HepG2 (cell line): ENCODE data around the gene ATP13A4. TPM values are rescaled to one million over a fixed set of nuclear protein-coding genes. Genes with fewer than 3 reads are reported as not detected.

Experiments
- ATAC-seq: fragments of 200-7000 bp; cut with Tn5 transposase; 3 replicates; pipeline ENCODE4 v1.9.1; 2020; ENCODE audit warnings: mild to moderate bottlenecking, moderate library complexity
- BruUV-seq: library from RNA; stranded (reverse); fragments of 400-500 nt; replicated peaks from 2 replicates; lab custom pipeline; 2021; lab: Mats Ljungman, UMichigan
- CTCF ChIA-PET: fragments of 300-600 bp; formaldehyde crosslinking; extraction: SDS; loops from one replicate; lab custom pipeline; 2021; ENCODE audit warnings: low total read pairs, inconsistent platforms, low intra/inter-chr PET ratio; lab: Yijun Ruan, JAX
- POLR2A ChIA-PET: fragments of 350-600 bp; sonication (Branson Sonifier 250); formaldehyde crosslinking; loops from one replicate; lab custom pipeline; 2020; ENCODE audit warnings: antibody characterized with exemption, inconsistent platforms; lab: Yijun Ruan, JAX
- DNase-seq: peaks from one replicate; pipeline ENCODE4 v3.0.0-alpha.2; 2015; ENCODE audit warnings: low spot score
- FAIRE-seq: peaks from 3 replicates; lab custom pipeline; 2011; peaks lifted over from hg19 to GRCh38; lab: Jason Lieb, UNC
- H2AFZ ChIP-seq: one replicate; pipeline ENCODE4 v1.6.1; 2011; ENCODE audit warnings: low read length, inconsistent platforms
- H3K27ac ChIP-seq: fragments of 300-600 bp; 3 replicates; pipeline ENCODE4 v1.8.0; 2011; ENCODE audit warnings: mixed run types, mild to moderate bottlenecking, mixed read lengths, low read length, inconsistent platforms; ENCODE audit not compliant: insufficient read depth; ENCODE audit errors: extremely low read length
- H3K27me3 ChIP-seq, 2 experiments: fragments of 200-600 bp in 1 of 2; 2 replicates in 1 of 2; 3 replicates in 1 of 2; pipeline versions ENCODE4 v1.6.0 to v1.8.0; 2011; ENCODE audit warnings: low read length in 2 of 2, mild to moderate bottlenecking in 2 of 2, moderate library complexity in 2 of 2, inconsistent platforms in 1 of 2; ENCODE audit not compliant: insufficient read depth in 2 of 2, control insufficient read depth in 1 of 2
- H3K36me3 ChIP-seq, 2 experiments: fragments of 200-600 bp in 1 of 2; replicated peaks in 1 of 2; 2 replicates in 1 of 2; 3 replicates in 1 of 2; pipeline versions ENCODE4 v1.5.1 to v1.8.0; 2011; ENCODE audit warnings: low read length in 2 of 2, inconsistent platforms in 1 of 2; ENCODE audit not compliant: insufficient read depth in 2 of 2, control insufficient read depth in 1 of 2
- H3K4me1 ChIP-seq: 2 replicates; pipeline ENCODE4 v1.5.1; 2012; ENCODE audit warnings: low read length, inconsistent platforms; ENCODE audit not compliant: insufficient read depth
- H3K4me2 ChIP-seq: 2 replicates; pipeline ENCODE4 v1.6.0; 2011; ENCODE audit warnings: low read depth, low read length, inconsistent platforms
- H3K4me3 ChIP-seq, 3 experiments: fragments of 200-600 bp in 1 of 3; sonication (generic), shearing (Covaris generic) in 1 of 3; replicated peaks in 1 of 3; 2 replicates each; pipeline ENCODE4 v1.5.1; 2011 to 2016; ENCODE audit warnings: low read length in 3 of 3, inconsistent platforms in 2 of 3, low read depth in 2 of 3, mild to moderate bottlenecking in 2 of 3, control low read depth in 1 of 3, mixed read lengths in 1 of 3; ENCODE audit not compliant: insufficient read depth in 1 of 3
- H3K79me2 ChIP-seq: one replicate; pipeline ENCODE4 v1.6.1; 2011; ENCODE audit warnings: low read length, inconsistent platforms; ENCODE audit not compliant: insufficient read depth
- H3K9ac ChIP-seq: 2 replicates; pipeline ENCODE4 v1.6.0; 2011; ENCODE audit warnings: mild to moderate bottlenecking, low read depth, low read length, inconsistent platforms; ENCODE audit not compliant: insufficient read depth
- H3K9me3 ChIP-seq: 2 replicates; pipeline ENCODE4 v1.5.1; 2012; ENCODE audit warnings: mild to moderate bottlenecking, low read length
- H4K20me1 ChIP-seq: 2 replicates; pipeline ENCODE4 v1.6.0; 2011; ENCODE audit warnings: inconsistent platforms, mild to moderate bottlenecking, low read length, moderate library complexity; ENCODE audit not compliant: insufficient read depth
- HNF4G ChIP-seq, 2 experiments: sonication (generic) in 1 of 2; formaldehyde crosslinking in 1 of 2; IDR thresholded peaks; 2 replicates each; pipeline versions ENCODE4 v1.4.0 to v1.6.1; 2011 to 2020; ENCODE audit warnings: borderline replicate concordance in 2 of 2, low read depth in 2 of 2, mild to moderate bottlenecking in 2 of 2, low read length in 1 of 2, missing genetic modification reagents in 1 of 2, moderate library complexity in 1 of 2
- NONO ChIP-seq, 2 experiments: fragments of 450-650 bp in 1 of 2; sonication (generic) in 1 of 2; formaldehyde crosslinking in 1 of 2; IDR thresholded peaks in 1 of 2; conservative IDR thresholded peaks in 1 of 2; 2 replicates each; pipeline versions ENCODE4 v1.6.1 to v1.8.0; 2017 to 2022; ENCODE audit warnings: mild to moderate bottlenecking in 1 of 2, missing genetic modification reagents in 1 of 2, moderate library complexity in 1 of 2
- SIX1 ChIP-seq: sonication (generic); formaldehyde crosslinking; IDR thresholded peaks from 2 replicates; pipeline ENCODE4 v1.4.0; 2020; ENCODE audit warnings: missing genetic modification reagents, borderline replicate concordance
- SKI ChIP-seq: fragments of 450-650 bp; IDR thresholded peaks from one replicate; pipeline ENCODE4 v1.6.1; 2018; ENCODE audit warnings: mild to moderate bottlenecking; ENCODE audit not compliant: partially characterized antibody
- ZNF251 ChIP-seq: sonication (generic); formaldehyde crosslinking; IDR thresholded peaks from 2 replicates; pipeline ENCODE4 v1.9.0; 2021; ENCODE audit warnings: mild to moderate bottlenecking, missing genetic modification reagents
- ZNF432 ChIP-seq: sonication (generic); formaldehyde crosslinking; IDR thresholded peaks from 2 replicates; pipeline ENCODE4 v1.5.0; 2020; ENCODE audit warnings: missing genetic modification reagents, mild to moderate bottlenecking, borderline replicate concordance
- ZNF496 ChIP-seq: sonication (generic); formaldehyde crosslinking; IDR thresholded peaks from 2 replicates; pipeline ENCODE4 v1.8.1; 2023; ENCODE audit warnings: mild to moderate bottlenecking, moderate library complexity, missing genetic modification reagents; ENCODE audit not compliant: insufficient replicate concordance
- ZSCAN12 ChIP-seq: sonication (generic); formaldehyde crosslinking; IDR thresholded peaks from 2 replicates; pipeline ENCODE4 v1.9.0; 2021; ENCODE audit warnings: mild to moderate bottlenecking, missing genetic modification reagents
- WGBS: methylation state at CpG from one replicate; pipeline ENCODE4 v1.1.6; 2017; ENCODE audit warnings: low lambda C conversion rate; 5-methylcytosine and 5-hydroxymethylcytosine counted together
- in situ Hi-C: cut with HindIII; loops from 2 replicates; pipeline ENCODE4 v1.10.0; 2017; ENCODE audit warnings: low pct_unique_long_range_greater_than_20kb; ENCODE audit not compliant: extremely low pct_ligation_motif_present
- intact Hi-C: fragments of 100-400 bp; cut with micrococcal nuclease; formaldehyde crosslinking; loops from one replicate; pipeline ENCODE4 v1.10.0; 2022; ENCODE audit not compliant: unreplicated experiment
- polyA plus RNA-seq, 8 experiments: library from polyadenylated mRNA; depleted of rRNA in 3 of 8; stranded (reverse) in 7 of 8; unstranded in 1 of 8; fragments of >200 nt; fragmentation: Illumina TruSeq in 4 of 8; extraction: Trizol in 4 of 8; gene quantifications; 2 replicates each; pipeline versions ENCODE4 v1.2.1 to v1.2.3, GENCODE V29; 2011 to 2016; ENCODE audit warnings: low read depth in 4 of 8, missing spikeins in 1 of 8, mixed read lengths in 1 of 8; ENCODE audit not compliant: insufficient read depth in 1 of 8
- total RNA-seq, 5 experiments: library from RNA; depleted of rRNA; stranded (reverse); fragments of >200 nt; fragmentation: Illumina TruSeq; extraction: Trizol; gene quantifications; 2 replicates each; pipeline ENCODE4 v1.2.3, GENCODE V29; 2016; ENCODE audit warnings: low read depth in 1 of 5
- TF ChIP-seq, protein P1 (sequence below): sonication (generic); formaldehyde crosslinking; IDR thresholded peaks from 2 replicates; pipeline ENCODE4 v1.5.0; 2020; ENCODE audit warnings: missing genetic modification reagents
- TF ChIP-seq, protein P2 (sequence below): sonication (generic); formaldehyde crosslinking; IDR thresholded peaks from 2 replicates; pipeline ENCODE4 v1.8.0; 2022; ENCODE audit warnings: mild to moderate bottlenecking, missing genetic modification reagents
- TF ChIP-seq, protein P3 (sequence below): sonication (generic); formaldehyde crosslinking; IDR thresholded peaks from 2 replicates; pipeline ENCODE4 v1.4.0; 2020; ENCODE audit warnings: missing genetic modification reagents
- TF ChIP-seq, protein P4 (sequence below): sonication (generic); formaldehyde crosslinking; IDR thresholded peaks from 2 replicates; pipeline ENCODE4 v1.5.1; 2020; ENCODE audit warnings: missing genetic modification reagents, mild to moderate bottlenecking, borderline replicate concordance

The ATP13A4 gene
- total and polyA plus RNA-seq, 2 of the 13 experiments (the other 11 are each of a cell fraction or from before 2014, with no cell fraction given), result 0.01 to 0.07 TPM

DNA sequence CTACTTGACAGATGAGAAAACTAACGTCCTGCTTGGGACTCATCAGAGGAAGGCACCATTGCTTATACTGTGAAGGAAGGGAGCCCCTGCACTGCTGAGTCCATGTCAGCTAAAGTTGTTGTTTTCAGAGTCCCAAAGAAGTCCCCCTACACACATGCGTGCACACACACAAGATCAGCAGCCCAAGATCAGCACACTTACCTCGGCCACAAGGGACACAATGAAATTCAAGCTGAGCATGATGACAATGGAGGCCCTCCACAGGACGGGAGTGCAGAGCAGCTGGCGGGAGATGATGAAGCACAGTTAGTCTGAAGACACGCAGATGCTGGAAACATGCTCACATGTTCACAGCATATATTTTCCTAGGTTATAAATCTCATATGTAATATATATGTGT lies 147.6 kb downstream of the ATP13A4 start (continued):
- TF ChIP-seq ZNF251 (no peak), NONO (IDR thresholded peaks at IDR 0.05) (no peak), NONO (CRISPR knock-in tag; conservative IDR thresholded peaks at IDR 0.05) (no peak), ZNF432 (CRISPR knock-in tag) (no peak), ZNF496 (CRISPR knock-in tag) (no peak), SIX1 (CRISPR knock-in tag) (no peak), HNF4G (IDR thresholded peaks at IDR 0.05; ENCODE audit: borderline replicate concordance, low read depth, low read length) (no peak), HNF4G (CRISPR knock-in tag; IDR thresholded peaks at IDR 0.05; ENCODE audit: borderline replicate concordance, low read depth) (no peak), SKI (no peak)
- TF ChIP-seq, protein P1, sequence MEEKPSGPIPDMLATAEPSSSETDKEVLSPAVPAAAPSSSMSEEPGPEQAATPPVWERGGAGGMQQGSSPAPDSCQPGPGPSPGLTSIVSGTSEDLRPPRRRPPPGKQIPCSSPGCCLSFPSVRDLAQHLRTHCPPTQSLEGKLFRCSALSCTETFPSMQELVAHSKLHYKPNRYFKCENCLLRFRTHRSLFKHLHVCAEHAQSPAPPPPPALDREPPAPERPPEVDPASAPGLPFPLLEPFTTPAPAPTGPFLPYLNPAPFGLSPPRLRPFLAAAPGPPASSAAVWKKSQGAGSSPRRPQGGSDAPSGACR, result no peak

DNA sequence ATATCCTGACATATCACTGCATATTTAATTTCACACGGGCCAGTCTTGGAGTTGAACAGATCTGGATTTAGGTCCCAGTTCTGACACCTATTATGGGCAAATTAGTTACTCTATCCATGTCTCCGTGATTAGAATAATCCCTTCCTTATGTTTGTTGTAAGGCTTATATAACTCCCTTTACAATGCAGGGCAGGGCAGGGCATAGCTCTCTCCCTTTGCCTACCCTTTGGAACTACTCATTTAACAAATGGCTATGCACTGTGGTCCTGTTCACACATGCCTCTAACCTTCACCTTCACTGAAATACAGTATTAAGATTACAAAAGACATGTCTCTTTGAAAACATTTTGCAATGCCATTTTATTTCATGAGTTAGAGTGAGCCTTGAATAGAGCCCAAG lies 151.4 kb downstream of the ATP13A4 start:
- WGBS, result 0% methylated on average over 2 of the region's 2 CpGs
- ChIA-PET POLR2A (no interaction called here), CTCF (no interaction called here)
- ATAC-seq (no peak), DNase-seq (no peak), FAIRE-seq (no peak)
- no peaks in the 10 kb centered on the region for H3K36me3 ChIP-seq
- H3K4me2 ChIP-seq, result no peak overlapping the region
- no peak overlapping the region for H3K27ac ChIP-seq
- no peaks in the 10 kb centered on the region for H4K20me1 ChIP-seq
- H3K79me2 ChIP-seq, result no peaks in the 10 kb centered on the region
- H3K4me1 ChIP-seq, result no peaks in the 10 kb centered on the region
- H3K9ac ChIP-seq, result no peak overlapping the region
- intact Hi-C loops, result no loop called here
- in situ Hi-C loops, result no loop called here
- H3K27me3 ChIP-seq, result no peaks in the 10 kb centered on the region
- H3K9me3 ChIP-seq, result no peaks in the 10 kb centered on the region
- H3K4me3 ChIP-seq, result no peak overlapping the region
- no peak overlapping the region for H2AFZ ChIP-seq
- no TSS peak for BruUV-seq
- TF ChIP-seq, protein P2, sequence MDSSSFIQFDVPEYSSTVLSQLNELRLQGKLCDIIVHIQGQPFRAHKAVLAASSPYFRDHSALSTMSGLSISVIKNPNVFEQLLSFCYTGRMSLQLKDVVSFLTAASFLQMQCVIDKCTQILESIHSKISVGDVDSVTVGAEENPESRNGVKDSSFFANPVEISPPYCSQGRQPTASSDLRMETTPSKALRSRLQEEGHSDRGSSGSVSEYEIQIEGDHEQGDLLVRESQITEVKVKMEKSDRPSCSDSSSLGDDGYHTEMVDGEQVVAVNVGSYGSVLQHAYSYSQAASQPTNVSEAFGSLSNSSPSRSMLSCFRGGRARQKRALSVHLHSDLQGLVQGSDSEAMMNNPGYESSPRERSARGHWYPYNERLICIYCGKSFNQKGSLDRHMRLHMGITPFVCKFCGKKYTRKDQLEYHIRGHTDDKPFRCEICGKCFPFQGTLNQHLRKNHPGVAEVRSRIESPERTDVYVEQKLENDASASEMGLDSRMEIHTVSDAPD (CRISPR knock-in tag), result no peak
- TF ChIP-seq, protein P3, sequence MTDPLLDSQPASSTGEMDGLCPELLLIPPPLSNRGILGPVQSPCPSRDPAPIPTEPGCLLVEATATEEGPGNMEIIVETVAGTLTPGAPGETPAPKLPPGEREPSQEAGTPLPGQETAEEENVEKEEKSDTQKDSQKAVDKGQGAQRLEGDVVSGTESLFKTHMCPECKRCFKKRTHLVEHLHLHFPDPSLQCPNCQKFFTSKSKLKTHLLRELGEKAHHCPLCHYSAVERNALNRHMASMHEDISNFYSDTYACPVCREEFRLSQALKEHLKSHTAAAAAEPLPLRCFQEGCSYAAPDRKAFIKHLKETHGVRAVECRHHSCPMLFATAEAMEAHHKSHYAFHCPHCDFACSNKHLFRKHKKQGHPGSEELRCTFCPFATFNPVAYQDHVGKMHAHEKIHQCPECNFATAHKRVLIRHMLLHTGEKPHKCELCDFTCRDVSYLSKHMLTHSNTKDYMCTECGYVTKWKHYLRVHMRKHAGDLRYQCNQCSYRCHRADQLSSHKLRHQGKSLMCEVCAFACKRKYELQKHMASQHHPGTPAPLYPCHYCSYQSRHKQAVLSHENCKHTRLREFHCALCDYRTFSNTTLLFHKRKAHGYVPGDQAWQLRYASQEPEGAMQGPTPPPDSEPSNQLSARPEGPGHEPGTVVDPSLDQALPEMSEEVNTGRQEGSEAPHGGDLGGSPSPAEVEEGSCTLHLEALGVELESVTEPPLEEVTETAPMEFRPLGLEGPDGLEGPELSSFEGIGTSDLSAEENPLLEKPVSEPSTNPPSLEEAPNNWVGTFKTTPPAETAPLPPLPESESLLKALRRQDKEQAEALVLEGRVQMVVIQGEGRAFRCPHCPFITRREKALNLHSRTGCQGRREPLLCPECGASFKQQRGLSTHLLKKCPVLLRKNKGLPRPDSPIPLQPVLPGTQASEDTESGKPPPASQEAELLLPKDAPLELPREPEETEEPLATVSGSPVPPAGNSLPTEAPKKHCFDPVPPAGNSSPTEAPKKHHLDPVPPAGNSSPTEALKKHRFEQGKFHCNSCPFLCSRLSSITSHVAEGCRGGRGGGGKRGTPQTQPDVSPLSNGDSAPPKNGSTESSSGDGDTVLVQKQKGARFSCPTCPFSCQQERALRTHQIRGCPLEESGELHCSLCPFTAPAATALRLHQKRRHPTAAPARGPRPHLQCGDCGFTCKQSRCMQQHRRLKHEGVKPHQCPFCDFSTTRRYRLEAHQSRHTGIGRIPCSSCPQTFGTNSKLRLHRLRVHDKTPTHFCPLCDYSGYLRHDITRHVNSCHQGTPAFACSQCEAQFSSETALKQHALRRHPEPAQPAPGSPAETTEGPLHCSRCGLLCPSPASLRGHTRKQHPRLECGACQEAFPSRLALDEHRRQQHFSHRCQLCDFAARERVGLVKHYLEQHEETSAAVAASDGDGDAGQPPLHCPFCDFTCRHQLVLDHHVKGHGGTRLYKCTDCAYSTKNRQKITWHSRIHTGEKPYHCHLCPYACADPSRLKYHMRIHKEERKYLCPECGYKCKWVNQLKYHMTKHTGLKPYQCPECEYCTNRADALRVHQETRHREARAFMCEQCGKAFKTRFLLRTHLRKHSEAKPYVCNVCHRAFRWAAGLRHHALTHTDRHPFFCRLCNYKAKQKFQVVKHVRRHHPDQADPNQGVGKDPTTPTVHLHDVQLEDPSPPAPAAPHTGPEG (CRISPR knock-in tag), result no peak
- TF ChIP-seq, protein P4, sequence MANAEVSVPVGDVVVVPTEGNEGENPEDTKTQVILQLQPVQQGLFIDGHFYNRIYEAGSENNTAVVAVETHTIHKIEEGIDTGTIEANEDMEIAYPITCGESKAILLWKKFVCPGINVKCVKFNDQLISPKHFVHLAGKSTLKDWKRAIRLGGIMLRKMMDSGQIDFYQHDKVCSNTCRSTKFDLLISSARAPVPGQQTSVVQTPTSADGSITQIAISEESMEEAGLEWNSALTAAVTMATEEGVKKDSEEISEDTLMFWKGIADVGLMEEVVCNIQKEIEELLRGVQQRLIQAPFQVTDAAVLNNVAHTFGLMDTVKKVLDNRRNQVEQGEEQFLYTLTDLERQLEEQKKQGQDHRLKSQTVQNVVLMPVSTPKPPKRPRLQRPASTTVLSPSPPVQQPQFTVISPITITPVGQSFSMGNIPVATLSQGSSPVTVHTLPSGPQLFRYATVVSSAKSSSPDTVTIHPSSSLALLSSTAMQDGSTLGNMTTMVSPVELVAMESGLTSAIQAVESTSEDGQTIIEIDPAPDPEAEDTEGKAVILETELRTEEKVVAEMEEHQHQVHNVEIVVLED (CRISPR knock-in tag), result no peak
- TF ChIP-seq ZSCAN12 (CRISPR knock-in tag), result no peak
